Endothelial cell of umbilical vein (primary cell): ENCODE data around the gene PLEKHG3. TPM values are rescaled to one million over a fixed set of nuclear protein-coding genes. Genes with fewer than 3 reads are reported as not detected.

ENCODE experiments used
- BruUV-seq: library from RNA; stranded (reverse); fragments of 400-500 nt; replicated peaks from 2 replicates; lab custom pipeline; 2021; lab: Mats Ljungman, UMichigan
- CTCF ChIA-PET: fragments of 300-600, 350-600 bp; sonication (Branson Sonifier 250); formaldehyde crosslinking; loops from one replicate; lab custom pipeline; 2021; ENCODE audit warnings: antibody characterized with exemption, inconsistent platforms; lab: Charles Lee
- POLR2A ChIA-PET: fragments of 300-600, 350-600 bp; sonication (Branson Sonifier 250); formaldehyde crosslinking; loops from one replicate; lab custom pipeline; 2021; ENCODE audit warnings: antibody characterized with exemption, inconsistent platforms; lab: Charles Lee
- DNase-seq: peaks from one replicate; pipeline ENCODE4 v3.0.0-alpha.2; 2011; ENCODE audit warnings: low read depth, low spot score
- FAIRE-seq: peaks from 2 replicates; lab custom pipeline; 2011; peaks lifted over from hg19 to GRCh38; lab: Jason Lieb, UNC
- H2AFZ ChIP-seq: 2 replicates; pipeline ENCODE4 v1.6.0; 2012; ENCODE audit warnings: low read depth, low read length, control low read depth, inconsistent platforms
- H3K27ac ChIP-seq: 2 replicates; pipeline ENCODE4 v1.5.1; 2011; ENCODE audit warnings: low read depth, mild to moderate bottlenecking, control low read depth, low read length, moderate library complexity; ENCODE audit not compliant: insufficient read depth
- H3K27me3 ChIP-seq, 2 experiments: 2 replicates each; pipeline versions ENCODE4 v1.6.0 to v1.6.1; 2011; ENCODE audit warnings: low read length in 2 of 2, mixed read lengths in 1 of 2; ENCODE audit not compliant: control insufficient read depth in 2 of 2, insufficient read depth in 2 of 2
- H3K36me3 ChIP-seq, 2 experiments: 2 replicates in 1 of 2; 3 replicates in 1 of 2; pipeline ENCODE4 v1.5.1; 2011; ENCODE audit warnings: low read length in 2 of 2, mild to moderate bottlenecking in 1 of 2, moderate library complexity in 1 of 2; ENCODE audit not compliant: control insufficient read depth in 2 of 2, insufficient read depth in 2 of 2; ENCODE audit errors: extremely low read depth in 1 of 2
- H3K4me1 ChIP-seq: 3 replicates; pipeline ENCODE4 v1.5.1; 2011; ENCODE audit warnings: mild to moderate bottlenecking, low read length; ENCODE audit not compliant: control insufficient read depth, insufficient read depth; ENCODE audit errors: extremely low read depth
- H3K4me2 ChIP-seq: 2 replicates; pipeline ENCODE4 v1.6.1; 2011; ENCODE audit warnings: low read length, control low read depth, mixed read lengths; ENCODE audit not compliant: insufficient read depth
- H3K4me3 ChIP-seq, 3 experiments: fragments of 200-600 bp in 1 of 3; sonication (generic), shearing (Covaris generic) in 1 of 3; replicated peaks in 1 of 3; 2 replicates each; pipeline ENCODE4 v1.5.1; 2011 to 2016; ENCODE audit warnings: control low read depth in 3 of 3, low read length in 3 of 3, mild to moderate bottlenecking in 2 of 3, inconsistent platforms in 1 of 3, low read depth in 1 of 3, moderate library complexity in 1 of 3; ENCODE audit not compliant: insufficient read depth in 1 of 3
- H3K79me2 ChIP-seq: 2 replicates; pipeline ENCODE4 v1.6.0; 2012; ENCODE audit warnings: low read length, inconsistent platforms; ENCODE audit not compliant: control insufficient read depth, insufficient read depth
- H3K9ac ChIP-seq: replicated peaks from 2 replicates; pipeline ENCODE3; 2011; ENCODE audit warnings: low read length, control low read depth; ENCODE audit not compliant: insufficient read depth; ENCODE audit errors: extremely low read depth
- H3K9me1 ChIP-seq: replicated peaks from 3 replicates; pipeline ENCODE4 v1.6.0; 2011; ENCODE audit warnings: mild to moderate bottlenecking, low read length; ENCODE audit not compliant: control insufficient read depth, insufficient read depth; ENCODE audit errors: extremely low read depth
- H3K9me3 ChIP-seq: replicated peaks from 2 replicates; pipeline ENCODE4 v1.5.1; 2012; ENCODE audit warnings: low read length, inconsistent platforms; ENCODE audit not compliant: control insufficient read depth, insufficient read depth
- H4K20me1 ChIP-seq: replicated peaks from 2 replicates; pipeline ENCODE3; 2011; ENCODE audit warnings: mild to moderate bottlenecking, low read length; ENCODE audit not compliant: control insufficient read depth, insufficient read depth; ENCODE audit errors: extremely low read depth
- CTCF ChIP-seq, 2 donors: IDR thresholded peaks; 1 replicate in 1 of 2; 2 replicates in 1 of 2; pipeline ENCODE4 v1.5.1; 2011; ENCODE audit warnings: low read length in 2 of 2, mild to moderate bottlenecking in 2 of 2, moderate library complexity in 2 of 2, control low read depth in 1 of 2, inconsistent platforms in 1 of 2, low read depth in 1 of 2; ENCODE audit not compliant: insufficient read depth in 1 of 2; ENCODE audit errors: extremely low read depth in 1 of 2
- EZH2 ChIP-seq: IDR thresholded peaks from 2 replicates; pipeline ENCODE4 v1.6.1; 2012; ENCODE audit warnings: borderline replicate concordance, low read depth, mild to moderate bottlenecking, moderate library complexity, low read length, inconsistent platforms; ENCODE audit not compliant: severe bottlenecking
- FOS ChIP-seq: IDR thresholded peaks from 2 replicates; pipeline ENCODE4 v1.6.1; 2011; ENCODE audit warnings: mild to moderate bottlenecking, low read length, moderate library complexity, borderline replicate concordance; ENCODE audit not compliant: insufficient read depth
- GATA2 ChIP-seq: IDR thresholded peaks from 2 replicates; pipeline ENCODE4 v1.7.0; 2011; ENCODE audit warnings: low read depth, mild to moderate bottlenecking, moderate library complexity, mixed read lengths, low read length; ENCODE audit not compliant: insufficient read length, insufficient read depth
- JUN ChIP-seq: IDR thresholded peaks from 2 replicates; pipeline ENCODE4 v1.6.1; 2011; ENCODE audit warnings: borderline replicate concordance, low read depth; ENCODE audit not compliant: insufficient read length, insufficient read depth
- MAX ChIP-seq: IDR thresholded peaks from 2 replicates; pipeline ENCODE4 v1.6.1; 2011; ENCODE audit not compliant: insufficient read depth, insufficient read length
- MYC ChIP-seq: IDR thresholded peaks from one replicate; pipeline ENCODE4 v1.6.1; 2011; ENCODE audit warnings: mild to moderate bottlenecking, low read depth, low read length
- POLR2A ChIP-seq: IDR thresholded peaks from 2 replicates; pipeline ENCODE4 v1.6.1; 2012; ENCODE audit warnings: low read depth, mild to moderate bottlenecking, control low read depth, low read length
- POLR2AphosphoS5 ChIP-seq: IDR thresholded peaks from 2 replicates; pipeline ENCODE4 v1.6.1; 2012; ENCODE audit warnings: low read depth, mild to moderate bottlenecking, control low read depth, low read length, moderate library complexity; ENCODE audit not compliant: insufficient read depth
- dilution Hi-C: fragments of 300-500 bp; cut with MboI; formaldehyde crosslinking; loops from one replicate; pipeline ENCODE4 v1.15.0; 2019; ENCODE audit warnings: low sequenced_read_pairs; ENCODE audit not compliant: extremely low pct_ligation_motif_present
- intact Hi-C: fragments of 100-400 bp; cut with micrococcal nuclease; formaldehyde crosslinking; loops from one replicate; pipeline ENCODE4 v1.10.0; 2022
- polyA plus RNA-seq, 4 experiments: library from polyadenylated mRNA; depleted of rRNA in 3 of 4; stranded (reverse) in 3 of 4; unstranded in 1 of 4; fragments of >200 nt; gene quantifications; 2 replicates each; pipeline versions ENCODE4 v1.2.1 to v1.2.3, GENCODE V29; 2011 to 2012; ENCODE audit warnings: missing spikeins in 1 of 4
- total RNA-seq: library from RNA; stranded (reverse); gene quantifications from 2 replicates; pipeline ENCODE4 v1.2.3, GENCODE V29; 2021

PLEKHG3 gene
- total and polyA plus RNA-seq, 2 donors (not counting 3 experiments of a cell fraction or from before 2014, with no cell fraction given) = 6.6 to 8.0 TPM

- POLR2A ChIA-PET = no interaction called here
- H3K79me2 ChIP-seq = peaks cover 7% of the 10 kb centered on the region
- no peak for DNase-seq
- no peaks in the 10 kb centered on the region for H3K27me3 ChIP-seq
- BruUV-seq = no TSS peak
- no peak for FAIRE-seq
- H3K4me3 ChIP-seq = no peak overlapping the region
- no peak overlapping the region for H3K27ac ChIP-seq
- H3K4me1 ChIP-seq = peaks cover 5% of the 10 kb centered on the region
- dilution Hi-C loops = no loop called here
- H3K4me2 ChIP-seq = no peak overlapping the region
- no peaks in the 10 kb centered on the region for H3K36me3 ChIP-seq
- intact Hi-C loops = no loop called here
- H2AFZ ChIP-seq = no peak overlapping the region
- CTCF ChIA-PET = no interaction called here
- H3K9me1 ChIP-seq = no peaks in the 10 kb centered on the region
- H4K20me1 ChIP-seq = no peaks in the 10 kb centered on the region
- TF ChIP-seq MYC = no peak
- no peak for TF ChIP-seq EZH2
- no peak for TF ChIP-seq FOS
- TF ChIP-seq MAX = no peak
- TF ChIP-seq CTCF (IDR thresholded peaks at IDR 0.05; ENCODE audit: extremely low read depth in 1 of 2, insufficient read depth in 1 of 2, low read depth in 1 of 2, low read length in 2 of 2) = no peak
- TF ChIP-seq JUN = no peak
- no peak for TF ChIP-seq GATA2
- TF ChIP-seq POLR2A = no peak
- TF ChIP-seq POLR2AphosphoS5 = no peak
- H3K9ac ChIP-seq = no peak overlapping the region
- no peaks in the 10 kb centered on the region for H3K9me3 ChIP-seq
Measured at GRCh38 chr14:64711039-64711438, 6.8 kb downstream of the PLEKHG3 start.
